ENCODE data around the gene ATG7. TPM values are rescaled to one million over a fixed set of nuclear protein-coding genes. Genes with fewer than 3 reads are reported as not detected.

The ATG7 gene
- total and polyA plus RNA-seq, 2 donors: 14.1 to 63.2 TPM

GRCh38 chr3:11297126-11297525 is 24.9 kb downstream of the ATG7 start:
- 84% methylated on average over 4 of the region's 4 CpGs for WGBS
- no peaks in the 10 kb centered on the region for H3K36me3 ChIP-seq (ENCODE audit: insufficient read depth)
- H3K4me3 ChIP-seq (ENCODE audit: low read depth, low read length): no peak overlapping the region
- DNase-seq (ENCODE audit: extremely low spot score): no peak
- no peak overlapping the region for H3K27ac ChIP-seq (ENCODE audit: low read depth)
- no peaks in the 10 kb centered on the region for H3K4me1 ChIP-seq (ENCODE audit: insufficient read depth)

GRCh38 chr3:11300970-11301369 is 28.8 kb downstream of the ATG7 start:
- no peaks in the 10 kb centered on the region for H3K4me1 ChIP-seq (ENCODE audit: insufficient read depth)
- no peak overlapping the region for H3K4me3 ChIP-seq (ENCODE audit: low read depth, low read length)
- no peaks in the 10 kb centered on the region for H3K36me3 ChIP-seq (ENCODE audit: insufficient read depth)
- WGBS: 95% methylated on average over 3 of the region's 3 CpGs
- no peak overlapping the region for H3K27ac ChIP-seq (ENCODE audit: low read depth)
- DNase-seq (ENCODE audit: extremely low spot score): no peak

- Histone ChIP-seq H3K4me3 (ENCODE audit: low read depth, low read length) (no peak overlapping the region), H3K4me1 (ENCODE audit: insufficient read depth) (no peaks in the 10 kb centered on the region), H3K27ac (ENCODE audit: low read depth) (no peak overlapping the region), H3K36me3 (ENCODE audit: insufficient read depth) (no peaks in the 10 kb centered on the region)
- no peak for DNase-seq (ENCODE audit: extremely low spot score)
Measured at GRCh38 chr3:11302444-11302843, 30.2 kb downstream of the ATG7 start.

GRCh38 chr3:11304175-11304574 is 32.0 kb downstream of the ATG7 start:
- 95% methylated on average over 6 of the region's 6 CpGs for WGBS
- H3K27ac ChIP-seq (ENCODE audit: low read depth): no peak overlapping the region
- no peak for DNase-seq (ENCODE audit: extremely low spot score)
- H3K4me1 ChIP-seq (ENCODE audit: insufficient read depth): no peaks in the 10 kb centered on the region
- no peak overlapping the region for H3K4me3 ChIP-seq (ENCODE audit: low read depth, low read length)
- H3K36me3 ChIP-seq (ENCODE audit: insufficient read depth): peaks cover 4% of the 10 kb centered on the region

- Histone ChIP-seq H3K27ac (ENCODE audit: low read depth) (no peak overlapping the region), H3K4me1 (ENCODE audit: insufficient read depth) (no peaks in the 10 kb centered on the region), H3K36me3 (ENCODE audit: insufficient read depth) (peaks cover 4% of the 10 kb centered on the region), H3K4me3 (ENCODE audit: low read depth, low read length) (no peak overlapping the region)
- DNase-seq (ENCODE audit: extremely low spot score): no peak
- WGBS: 93% methylated on average over 1 of the region's 1 CpG
Measured at GRCh38 chr3:11305509-11305908, 33.3 kb downstream of the ATG7 start.

- Histone ChIP-seq H3K27ac (ENCODE audit: low read depth) (no peak overlapping the region), H3K4me3 (ENCODE audit: low read depth, low read length) (no peak overlapping the region), H3K36me3 (ENCODE audit: insufficient read depth) (peaks cover 4% of the 10 kb centered on the region), H3K4me1 (ENCODE audit: insufficient read depth) (no peaks in the 10 kb centered on the region)
- 66% methylated on average over 5 of the region's 5 CpGs for WGBS
- DNase-seq (ENCODE audit: extremely low spot score): no peak
Measured at GRCh38 chr3:11306817-11307589, 34.8 kb downstream of the ATG7 start.

- Histone ChIP-seq H3K27ac (ENCODE audit: low read depth) (no peak overlapping the region), H3K4me3 (ENCODE audit: low read depth, low read length) (no peak overlapping the region), H3K36me3 (ENCODE audit: insufficient read depth) (peaks cover 4% of the 10 kb centered on the region), H3K4me1 (ENCODE audit: insufficient read depth) (no peaks in the 10 kb centered on the region)
- WGBS: 75% methylated on average over 6 of the region's 6 CpGs
- DNase-seq (ENCODE audit: extremely low spot score): no peak
Measured at GRCh38 chr3:11307830-11308432, 35.7 kb downstream of the ATG7 start.

GRCh38 chr3:11310258-11310657 is 38.1 kb downstream of the ATG7 start:
- 86% methylated on average over 5 of the region's 5 CpGs for WGBS
- Histone ChIP-seq H3K36me3 (ENCODE audit: insufficient read depth) (peaks cover 4% of the 10 kb centered on the region), H3K4me3 (ENCODE audit: low read depth, low read length) (no peak overlapping the region), H3K27ac (ENCODE audit: low read depth) (no peak overlapping the region), H3K4me1 (ENCODE audit: insufficient read depth) (no peaks in the 10 kb centered on the region)
- DNase-seq (ENCODE audit: extremely low spot score): no peak

- Histone ChIP-seq H3K4me1 (ENCODE audit: insufficient read depth) (no peaks in the 10 kb centered on the region), H3K4me3 (ENCODE audit: low read depth, low read length) (no peak overlapping the region), H3K27ac (ENCODE audit: low read depth) (no peak overlapping the region), H3K36me3 (ENCODE audit: insufficient read depth) (peaks cover 11% of the 10 kb centered on the region)
- no peak for DNase-seq (ENCODE audit: extremely low spot score)
- 92% methylated on average over 5 of the region's 5 CpGs for WGBS
Measured at GRCh38 chr3:11312166-11312565, 40.0 kb downstream of the ATG7 start.

- Histone ChIP-seq H3K27ac (ENCODE audit: low read depth) (no peak overlapping the region), H3K4me1 (ENCODE audit: insufficient read depth) (no peaks in the 10 kb centered on the region), H3K4me3 (ENCODE audit: low read depth, low read length) (no peak overlapping the region), H3K36me3 (ENCODE audit: insufficient read depth) (peaks cover 7% of the 10 kb centered on the region)
- 79% methylated on average over 9 of the region's 9 CpGs for WGBS
- no peak for DNase-seq (ENCODE audit: extremely low spot score)
Measured at GRCh38 chr3:11317300-11317699, 45.1 kb downstream of the ATG7 start.

GRCh38 chr3:11322931-11323330 is 50.7 kb downstream of the ATG7 start:
- H3K36me3 ChIP-seq (ENCODE audit: insufficient read depth): no peaks in the 10 kb centered on the region

GRCh38 chr3:11323813-11324212 is 51.6 kb downstream of the ATG7 start:
- 56% methylated on average over 3 of the region's 3 CpGs for WGBS
- Histone ChIP-seq H3K4me1 (ENCODE audit: insufficient read depth) (no peaks in the 10 kb centered on the region), H3K27ac (ENCODE audit: low read depth) (no peak overlapping the region), H3K36me3 (ENCODE audit: insufficient read depth) (no peaks in the 10 kb centered on the region), H3K4me3 (ENCODE audit: low read depth, low read length) (no peak overlapping the region)
- no peak for DNase-seq (ENCODE audit: extremely low spot score)

More at GRCh38 chr3:11322931-11323330, 50.7 kb downstream of the ATG7 start:
- H3K4me1 ChIP-seq (ENCODE audit: insufficient read depth): no peaks in the 10 kb centered on the region
- no peak overlapping the region for H3K27ac ChIP-seq (ENCODE audit: low read depth)
- 92% methylated on average over 2 of the region's 2 CpGs for WGBS
- no peak overlapping the region for H3K4me3 ChIP-seq (ENCODE audit: low read depth, low read length)
- no peak for DNase-seq (ENCODE audit: extremely low spot score)

- WGBS: 96% methylated on average over 3 of the region's 3 CpGs
- DNase-seq (ENCODE audit: extremely low spot score): no peak
- H3K4me3 ChIP-seq (ENCODE audit: low read depth, low read length): no peak overlapping the region
- no peaks in the 10 kb centered on the region for H3K4me1 ChIP-seq (ENCODE audit: insufficient read depth)
- no peak overlapping the region for H3K27ac ChIP-seq (ENCODE audit: low read depth)
- H3K36me3 ChIP-seq (ENCODE audit: insufficient read depth): peaks cover 3% of the 10 kb centered on the region
Measured at GRCh38 chr3:11327619-11328018, 55.4 kb downstream of the ATG7 start.

- Histone ChIP-seq H3K27ac (ENCODE audit: low read depth) (no peak overlapping the region), H3K4me3 (ENCODE audit: low read depth, low read length) (no peak overlapping the region), H3K36me3 (ENCODE audit: insufficient read depth) (peaks cover 3% of the 10 kb centered on the region), H3K4me1 (ENCODE audit: insufficient read depth) (no peaks in the 10 kb centered on the region)
- WGBS: 94% methylated on average over 10 of the region's 10 CpGs
- DNase-seq (ENCODE audit: extremely low spot score): no peak
Measured at GRCh38 chr3:11328196-11328945, 56.2 kb downstream of the ATG7 start.
